ENCODE measurements around the gene OR52I2.
A peak's percentile ranks its signal among the peaks of the same experiment; 100 is the strongest.

GRCh38 chr11:4539603-4540219 is 41.8 kb upstream of the OR52I2 start:
- TF ChIP-seq, protein P1, sequence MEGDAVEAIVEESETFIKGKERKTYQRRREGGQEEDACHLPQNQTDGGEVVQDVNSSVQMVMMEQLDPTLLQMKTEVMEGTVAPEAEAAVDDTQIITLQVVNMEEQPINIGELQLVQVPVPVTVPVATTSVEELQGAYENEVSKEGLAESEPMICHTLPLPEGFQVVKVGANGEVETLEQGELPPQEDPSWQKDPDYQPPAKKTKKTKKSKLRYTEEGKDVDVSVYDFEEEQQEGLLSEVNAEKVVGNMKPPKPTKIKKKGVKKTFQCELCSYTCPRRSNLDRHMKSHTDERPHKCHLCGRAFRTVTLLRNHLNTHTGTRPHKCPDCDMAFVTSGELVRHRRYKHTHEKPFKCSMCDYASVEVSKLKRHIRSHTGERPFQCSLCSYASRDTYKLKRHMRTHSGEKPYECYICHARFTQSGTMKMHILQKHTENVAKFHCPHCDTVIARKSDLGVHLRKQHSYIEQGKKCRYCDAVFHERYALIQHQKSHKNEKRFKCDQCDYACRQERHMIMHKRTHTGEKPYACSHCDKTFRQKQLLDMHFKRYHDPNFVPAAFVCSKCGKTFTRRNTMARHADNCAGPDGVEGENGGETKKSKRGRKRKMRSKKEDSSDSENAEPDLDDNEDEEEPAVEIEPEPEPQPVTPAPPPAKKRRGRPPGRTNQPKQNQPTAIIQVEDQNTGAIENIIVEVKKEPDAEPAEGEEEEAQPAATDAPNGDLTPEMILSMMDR (conservative IDR thresholded peaks at IDR 0.05): peak; percentile 61
- TF ChIP-seq EZH2 (IDR thresholded peaks at IDR 0.05; ENCODE audit: low read depth): no peak
